ENCODE results near the gene NINJ2. TPM values are rescaled to one million over a fixed set of nuclear protein-coding genes. Genes with fewer than 3 reads are reported as not detected.

NINJ2 gene
- total RNA-seq, 2 donors from 2014 or later, result 3.0 to 8.1 TPM

DNA sequence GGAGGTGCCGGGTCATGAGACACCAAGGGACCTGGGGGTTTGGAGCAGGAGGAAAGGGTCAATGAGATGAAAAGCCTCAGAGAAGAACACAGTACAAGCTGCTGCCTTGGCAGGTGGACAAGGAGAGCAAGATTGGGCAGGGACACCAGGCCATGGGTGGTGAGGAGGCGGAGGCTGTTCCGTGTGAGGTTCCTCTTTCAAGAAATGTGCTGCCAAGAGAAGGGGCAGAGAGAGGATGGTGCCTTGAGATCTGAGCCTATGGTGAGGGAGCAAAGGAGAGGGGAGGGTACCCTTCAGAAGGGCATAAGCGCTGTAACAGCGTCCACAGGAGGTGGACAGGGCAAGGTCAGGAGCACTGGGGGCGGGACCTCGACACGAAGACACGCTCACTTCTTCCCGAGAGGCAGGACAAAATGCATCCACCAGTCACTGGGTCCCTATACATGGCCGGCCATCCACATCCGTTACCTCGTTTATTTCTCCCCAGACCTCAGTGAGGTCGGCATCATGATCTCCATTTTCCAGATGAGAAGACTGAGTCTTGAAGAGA is 103.3 kb downstream of the NINJ2 start:
- Mint-ChIP-seq H3K4me3 (no peak overlapping the region), H3K27me3 (ENCODE audit: low read depth) (no peaks in the 10 kb centered on the region), H3K4me1 (ENCODE audit: low read depth) (peaks cover 36% of the 10 kb centered on the region), H3K9me3 (no peaks in the 10 kb centered on the region), H3K27ac (no peak overlapping the region), H3K36me3 (ENCODE audit: insufficient read depth in 2 of 2) (no peaks in the 10 kb centered on the region)
- DNase-seq (no peak), ATAC-seq (replicated peaks in 1 of 2) (no peak)

DNA sequence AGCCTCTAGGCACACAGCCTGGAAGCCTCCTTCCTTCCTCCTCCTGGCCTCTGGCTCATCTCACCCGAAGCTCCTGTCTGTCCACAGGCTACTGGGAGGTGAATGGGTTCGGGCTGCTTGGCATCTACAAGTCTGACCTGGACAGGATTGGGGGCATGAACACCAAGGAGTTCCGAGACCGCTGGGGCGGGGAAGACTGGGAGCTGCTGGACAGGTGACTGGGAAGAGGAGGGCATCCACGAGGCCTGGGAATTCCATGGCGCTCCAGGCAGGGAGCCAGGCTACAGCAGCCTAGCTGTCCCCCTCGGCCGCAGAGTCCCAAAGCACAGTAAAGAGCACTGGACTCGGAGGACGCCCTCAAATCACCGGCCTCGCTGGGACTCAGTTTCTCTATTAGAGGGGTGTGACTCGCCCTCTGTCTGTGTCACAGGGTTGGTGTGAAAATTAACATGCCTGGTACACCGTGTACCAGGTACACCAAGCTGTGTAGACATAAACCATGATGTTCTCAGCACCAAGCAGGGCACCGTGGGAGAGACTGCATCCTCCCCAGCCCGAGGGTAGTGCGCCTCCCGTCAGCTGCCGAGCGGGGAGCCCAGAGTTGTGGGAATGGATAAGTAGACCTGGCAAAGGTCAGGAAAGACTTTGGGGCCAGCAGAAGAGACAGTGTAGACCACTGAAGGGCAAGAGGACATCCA is 103.9 kb downstream of the NINJ2 start:
- peaks cover 30% of the 10 kb centered on the region for H3K4me1 Mint-ChIP-seq (ENCODE audit: low read depth)
- H3K9me3 Mint-ChIP-seq, result no peaks in the 10 kb centered on the region
- H3K27me3 Mint-ChIP-seq (ENCODE audit: low read depth), result no peaks in the 10 kb centered on the region
- no peaks in the 10 kb centered on the region for H3K36me3 Mint-ChIP-seq (ENCODE audit: insufficient read depth in 2 of 2)
- H3K27ac Mint-ChIP-seq, result no peak overlapping the region
- H3K4me3 Mint-ChIP-seq, result no peak overlapping the region
- ATAC-seq (replicated peaks in 1 of 2), result no peak
- no peak for DNase-seq

DNA sequence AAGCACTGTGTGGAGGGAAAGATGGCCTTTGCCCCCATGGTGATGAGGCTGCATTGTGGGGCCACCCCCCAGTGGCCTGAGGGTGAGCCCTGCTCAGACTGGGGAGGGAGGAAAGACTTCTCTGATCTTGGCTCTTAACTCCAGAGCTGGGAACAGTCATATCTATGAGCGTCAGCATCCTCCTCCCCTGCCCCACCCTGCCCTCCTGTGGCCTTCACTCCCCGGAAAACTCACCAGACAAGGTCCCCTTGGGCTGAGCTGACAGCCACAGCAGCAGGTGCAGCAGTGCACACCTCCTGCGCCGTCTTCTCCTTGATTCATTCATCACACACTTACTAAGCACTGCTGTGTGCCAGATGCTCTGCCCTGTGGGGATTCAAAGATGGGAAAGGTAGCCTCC is 104.7 kb downstream of the NINJ2 start:
- Mint-ChIP-seq H3K27ac (no peak overlapping the region), H3K27me3 (ENCODE audit: low read depth) (no peaks in the 10 kb centered on the region), H3K4me1 (ENCODE audit: low read depth) (peaks cover 28% of the 10 kb centered on the region), H3K4me3 (no peak overlapping the region), H3K36me3 (ENCODE audit: insufficient read depth in 2 of 2) (no peaks in the 10 kb centered on the region), H3K9me3 (no peaks in the 10 kb centered on the region)
- no peak for ATAC-seq (replicated peaks in 1 of 2)
- no peak for DNase-seq

DNA sequence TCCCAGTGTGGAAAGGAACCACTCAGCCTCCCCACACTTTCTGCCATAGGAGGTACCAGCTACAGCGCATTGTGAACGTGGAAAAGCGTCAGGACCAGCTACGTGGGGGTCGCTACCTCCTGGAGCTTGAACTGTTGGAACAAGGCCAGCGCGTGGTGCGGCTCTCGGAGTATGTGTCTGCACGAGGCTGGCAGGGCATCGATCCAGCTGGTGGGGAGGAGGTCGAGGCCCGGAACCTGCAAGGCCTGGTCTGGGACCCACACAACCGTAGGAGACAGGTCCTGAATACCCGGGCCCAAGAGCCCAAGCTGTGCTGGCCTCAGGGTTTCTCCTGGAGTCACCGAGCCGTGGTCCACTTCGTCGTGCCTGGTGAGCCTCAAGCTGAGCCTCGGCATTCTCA is 106.7 kb downstream of the NINJ2 start:
- Mint-ChIP-seq H3K4me3 (no peak overlapping the region), H3K4me1 (ENCODE audit: low read depth) (peaks cover 30% of the 10 kb centered on the region), H3K27me3 (ENCODE audit: low read depth) (no peaks in the 10 kb centered on the region), H3K9me3 (no peaks in the 10 kb centered on the region), H3K36me3 (ENCODE audit: insufficient read depth in 2 of 2) (no peaks in the 10 kb centered on the region), H3K27ac (no peak overlapping the region)
- DNase-seq (no peak), ATAC-seq (replicated peaks in 1 of 2) (no peak)

DNA sequence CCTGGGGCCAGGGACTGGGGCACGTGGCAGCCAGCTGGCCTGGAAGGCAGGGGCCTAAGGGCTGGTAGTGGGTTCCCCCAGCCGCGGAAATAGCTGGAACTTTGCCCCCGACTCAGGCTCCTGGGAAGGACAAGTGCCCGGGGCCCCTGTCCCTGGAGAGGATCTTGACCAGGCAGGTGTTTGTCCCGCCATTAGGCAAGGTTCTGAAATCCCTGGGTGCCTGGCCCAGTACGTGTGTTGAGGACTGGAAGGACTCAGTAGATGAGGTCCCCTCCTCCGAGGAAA is 109.3 kb downstream of the NINJ2 start:
- Mint-ChIP-seq H3K27ac (peak overlapping the region; percentile 81), H3K4me1 (ENCODE audit: low read depth) (peaks cover 31% of the 10 kb centered on the region), H3K4me3 (peak overlapping the region in 1 of 2 donors; percentile 87), H3K9me3 (no peaks in the 10 kb centered on the region), H3K36me3 (ENCODE audit: insufficient read depth in 2 of 2) (no peaks in the 10 kb centered on the region), H3K27me3 (ENCODE audit: low read depth) (no peaks in the 10 kb centered on the region)
- DNase-seq (no peak), ATAC-seq (replicated peaks in 1 of 2) (no peak)

DNA sequence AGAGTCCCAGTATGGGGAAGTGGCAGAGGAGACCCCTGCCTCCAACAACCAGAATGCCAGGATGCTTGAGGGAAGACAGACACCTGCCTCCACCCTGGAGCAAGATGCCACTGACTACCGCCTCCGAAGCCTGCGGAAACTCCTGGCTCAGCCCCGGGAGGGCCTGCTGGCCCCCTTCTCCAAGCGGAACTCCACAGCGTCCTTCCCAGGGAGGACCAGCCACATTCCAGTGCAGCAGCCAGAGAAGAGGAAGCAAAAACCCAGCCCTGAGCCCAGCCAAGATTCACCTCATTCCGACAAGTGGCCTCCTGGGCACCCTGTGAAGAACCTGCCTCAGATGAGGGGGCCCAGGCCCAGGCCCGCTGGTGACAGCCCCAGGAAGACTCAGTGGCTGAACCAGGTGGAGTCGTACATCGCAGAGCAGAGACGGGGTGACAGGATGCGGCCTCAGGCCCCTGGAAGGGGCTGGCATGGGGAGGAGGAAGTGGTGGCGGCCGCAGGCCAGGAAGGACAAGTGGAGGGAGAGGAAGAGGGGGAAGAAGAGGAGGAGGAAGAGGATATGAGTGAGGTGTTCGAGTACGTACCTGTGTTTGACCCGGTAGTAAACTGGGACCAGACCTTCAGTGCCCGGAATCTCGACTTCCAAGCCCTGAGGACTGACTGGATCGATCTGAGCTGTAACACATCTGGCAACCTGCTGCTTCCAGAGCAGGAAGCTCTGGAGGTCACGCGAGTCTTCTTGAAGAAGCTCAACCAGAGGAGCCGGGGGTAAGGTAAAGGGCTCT is 109.8 kb downstream of the NINJ2 start:
- ATAC-seq (replicated peaks in 1 of 2) (peak; percentile 35 to 87), DNase-seq (peak in 1 of 2 donors; percentile 66)
- Mint-ChIP-seq H3K4me1 (ENCODE audit: low read depth) (peaks cover 31% of the 10 kb centered on the region), H3K9me3 (no peaks in the 10 kb centered on the region), H3K27me3 (ENCODE audit: low read depth) (no peaks in the 10 kb centered on the region), H3K4me3 (peak overlapping the region; percentile 29 to 87), H3K36me3 (ENCODE audit: insufficient read depth in 2 of 2) (no peaks in the 10 kb centered on the region), H3K27ac (peak overlapping the region; percentile 81)

DNA sequence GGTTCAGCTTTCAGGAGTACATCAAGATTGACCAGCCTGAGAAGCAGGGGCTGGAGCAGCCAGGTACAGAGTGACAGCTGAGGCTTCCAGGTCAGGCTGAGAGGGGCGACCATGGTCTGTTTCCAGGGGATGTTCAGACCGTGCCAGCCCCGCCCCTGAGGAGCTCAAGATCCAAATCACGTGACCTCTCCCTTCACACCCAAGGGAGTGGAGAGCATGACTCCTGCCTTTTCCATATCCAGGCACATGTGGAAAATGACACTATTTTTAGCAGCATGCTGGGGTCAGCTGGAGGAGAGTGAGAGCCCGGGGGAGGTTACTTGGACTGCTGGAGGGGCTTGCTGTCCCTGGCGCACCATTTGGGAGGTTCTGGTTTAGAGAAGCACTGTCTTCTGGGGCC is 110.8 kb downstream of the NINJ2 start:
- H3K27ac Mint-ChIP-seq, result no peak overlapping the region
- no peak for ATAC-seq (replicated peaks in 1 of 2)
- H3K9me3 Mint-ChIP-seq, result no peaks in the 10 kb centered on the region
- H3K4me1 Mint-ChIP-seq (ENCODE audit: low read depth), result peaks cover 31% of the 10 kb centered on the region
- peak overlapping the region in 1 of 2 donors; percentile 4 for H3K4me3 Mint-ChIP-seq
- H3K27me3 Mint-ChIP-seq (ENCODE audit: low read depth), result no peaks in the 10 kb centered on the region
- H3K36me3 Mint-ChIP-seq (ENCODE audit: insufficient read depth in 2 of 2), result no peaks in the 10 kb centered on the region
- no peak for DNase-seq

DNA sequence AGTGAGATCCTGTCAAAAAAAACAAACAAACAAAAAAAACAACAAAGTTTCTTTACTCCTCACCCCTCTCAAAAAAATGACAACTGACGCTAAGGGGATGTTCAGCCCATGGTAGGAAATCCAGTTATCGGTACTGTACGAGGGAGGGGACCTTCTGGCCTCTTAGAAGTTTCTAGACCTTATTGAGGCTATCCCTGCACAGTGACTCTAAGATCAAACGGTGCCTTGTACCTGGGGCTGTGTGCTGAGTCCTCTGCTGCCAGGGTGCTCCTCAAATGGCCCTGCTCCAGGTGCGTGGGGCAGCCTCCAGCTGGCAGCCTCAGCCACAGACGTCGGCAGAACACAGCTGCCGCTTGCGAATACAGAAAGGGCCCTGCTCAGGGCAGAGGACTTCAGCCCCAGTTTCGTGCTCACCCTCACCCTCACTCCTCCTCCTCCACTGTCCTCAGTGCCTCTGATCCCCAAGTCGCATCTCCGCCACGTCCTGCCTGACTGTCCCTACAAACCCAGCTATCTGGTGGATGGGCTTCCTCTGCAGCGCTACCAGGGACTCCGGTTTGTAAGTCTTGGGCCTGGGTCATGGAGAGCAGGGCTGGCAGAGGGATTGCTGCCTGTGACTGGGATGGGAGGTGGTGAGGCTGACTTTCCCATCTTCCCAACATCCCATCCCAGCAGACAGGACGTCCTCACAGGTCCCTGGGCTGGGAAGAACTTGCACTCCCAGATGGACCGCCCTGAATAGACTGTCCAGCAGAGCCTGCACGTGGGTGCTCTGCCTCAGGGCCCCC is 112.6 kb downstream of the NINJ2 start:
- Mint-ChIP-seq H3K27ac (no peak overlapping the region), H3K27me3 (ENCODE audit: low read depth) (peaks cover 7% of the 10 kb centered on the region), H3K9me3 (no peaks in the 10 kb centered on the region), H3K4me3 (no peak overlapping the region), H3K36me3 (ENCODE audit: insufficient read depth in 2 of 2) (no peaks in the 10 kb centered on the region), H3K4me1 (ENCODE audit: low read depth) (peaks cover 31% of the 10 kb centered on the region)
- ATAC-seq (replicated peaks in 1 of 2) (no peak), DNase-seq (no peak)

DNA sequence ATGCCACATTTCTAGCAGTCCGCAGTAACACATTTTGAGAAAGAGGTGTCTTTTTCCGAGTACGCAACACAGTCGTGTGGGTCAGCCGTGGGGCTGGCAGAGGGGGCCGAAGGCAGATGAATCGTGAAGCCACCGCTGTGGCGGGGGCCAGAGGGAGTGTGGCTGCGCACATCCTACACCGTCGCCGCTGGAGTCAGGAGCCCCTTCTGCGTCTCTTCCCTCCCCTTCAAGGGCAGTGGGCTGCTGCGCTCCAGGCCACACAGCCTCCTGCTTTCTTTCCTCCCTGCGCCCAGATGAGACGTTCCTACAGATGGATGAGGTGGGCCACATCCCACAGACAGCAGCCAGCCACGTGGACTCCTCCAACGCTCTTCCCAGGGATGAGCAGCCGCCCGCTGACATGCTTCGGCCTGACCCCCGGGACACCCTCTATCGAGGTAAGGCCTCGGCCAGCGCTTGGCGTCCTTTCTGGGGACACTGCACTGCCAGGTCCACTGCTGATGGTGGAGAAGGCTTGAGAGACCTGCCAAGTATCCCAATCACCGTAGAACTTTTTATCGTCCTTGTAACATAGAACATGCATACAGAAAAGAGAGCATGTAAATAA is 113.7 kb downstream of the NINJ2 start:
- Mint-ChIP-seq H3K4me1 (ENCODE audit: low read depth) (peaks cover 38% of the 10 kb centered on the region), H3K4me3 (no peak overlapping the region), H3K27me3 (ENCODE audit: low read depth) (peaks cover 15% of the 10 kb centered on the region), H3K27ac (no peak overlapping the region), H3K36me3 (ENCODE audit: insufficient read depth in 2 of 2) (no peaks in the 10 kb centered on the region), H3K9me3 (no peaks in the 10 kb centered on the region)
- DNase-seq (no peak), ATAC-seq (replicated peaks in 1 of 2) (no peak)

DNA sequence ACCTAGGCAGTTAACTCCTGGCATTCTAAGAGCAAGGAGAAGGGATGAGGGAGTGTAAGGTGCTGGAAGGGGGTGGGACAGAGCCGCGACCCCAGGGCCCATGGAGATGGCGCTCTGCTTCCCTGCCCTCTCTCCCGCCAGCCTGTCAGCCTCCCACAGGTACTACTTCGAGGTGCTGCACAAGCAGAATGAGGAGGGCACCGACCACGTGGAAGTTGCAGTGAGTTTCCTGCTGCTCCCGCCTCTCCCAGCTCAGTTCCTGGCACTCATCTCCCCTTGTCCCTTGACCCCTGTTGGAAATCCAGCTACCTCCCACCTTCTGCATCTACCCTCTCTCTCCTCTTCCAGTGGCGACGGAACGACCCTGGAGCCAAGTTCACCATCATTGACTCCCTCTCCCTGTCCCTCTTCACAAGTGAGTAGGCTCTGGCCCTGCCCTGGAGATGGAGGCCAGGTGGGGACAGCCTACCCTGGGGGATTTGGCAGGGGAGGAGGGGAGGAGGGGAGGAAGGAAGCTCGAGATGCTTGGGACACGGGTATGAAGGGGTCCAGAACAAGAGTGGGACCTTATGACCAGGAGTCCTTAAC is 115.3 kb downstream of the NINJ2 start:
- DNase-seq (no peak), ATAC-seq (replicated peaks in 1 of 2) (no peak)
- no peaks in the 10 kb centered on the region for H3K36me3 Mint-ChIP-seq (ENCODE audit: insufficient read depth in 2 of 2)
- H3K4me1 Mint-ChIP-seq (ENCODE audit: low read depth), result peaks cover 28% of the 10 kb centered on the region
- H3K9me3 Mint-ChIP-seq, result no peaks in the 10 kb centered on the region
- H3K27me3 Mint-ChIP-seq (ENCODE audit: low read depth), result peaks cover 21% of the 10 kb centered on the region
- H3K27ac Mint-ChIP-seq, result no peak overlapping the region
- no peak overlapping the region for H3K4me3 Mint-ChIP-seq

DNA sequence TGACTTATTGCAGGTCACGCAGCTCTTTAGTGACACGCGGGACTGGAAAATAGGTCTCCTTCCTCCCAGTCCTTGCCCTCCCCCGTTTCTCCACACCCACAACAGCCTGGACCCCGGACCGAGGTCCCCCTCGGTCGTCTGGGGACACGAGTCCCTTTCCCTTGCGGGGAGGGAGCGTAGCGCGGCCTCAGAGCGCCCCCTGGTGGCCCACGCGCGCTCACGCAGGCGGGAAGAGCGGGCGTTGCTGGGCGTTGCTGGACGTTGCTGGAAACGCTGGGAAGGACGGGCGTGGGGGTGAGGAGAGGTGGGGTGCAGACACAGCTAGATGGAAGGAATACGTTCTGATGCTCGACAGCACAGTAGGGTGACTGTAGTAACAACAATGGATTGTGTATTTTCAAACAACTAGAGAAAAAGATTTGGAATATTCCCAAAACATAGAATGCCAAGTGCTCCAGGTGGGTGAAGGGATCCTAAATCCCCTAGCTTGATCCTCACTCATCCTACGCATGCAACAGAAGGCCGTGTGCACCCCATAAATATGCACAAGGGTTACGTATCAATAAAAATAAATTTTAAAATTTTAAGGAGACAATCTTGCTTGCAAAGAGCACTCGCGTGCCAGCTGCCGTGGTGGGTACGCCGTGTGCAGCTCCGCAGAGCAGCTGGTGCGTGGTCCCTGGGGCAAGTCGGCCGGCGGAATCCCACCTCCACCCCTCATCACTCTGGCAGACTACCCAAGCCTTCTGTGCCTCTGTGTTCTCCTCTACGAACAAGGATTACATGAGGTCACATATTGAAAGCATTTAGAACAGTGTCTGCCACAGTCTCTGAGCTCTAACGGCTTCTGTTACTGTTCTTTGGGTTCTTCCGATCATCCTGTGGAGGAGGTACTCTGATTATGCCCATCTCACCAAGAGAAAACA is 116.1 kb downstream of the NINJ2 start:
- ATAC-seq (replicated peaks in 1 of 2), result peak; percentile 85 to 90
- no peaks in the 10 kb centered on the region for H3K9me3 Mint-ChIP-seq

More for the DNA sequence above, 116.1 kb downstream of the NINJ2 start:
- peak; percentile 73 to 87 for DNase-seq
- H3K4me3 Mint-ChIP-seq, result peak overlapping the region; percentile 6 to 32
- peaks cover 20% of the 10 kb centered on the region for H3K4me1 Mint-ChIP-seq (ENCODE audit: low read depth)
- peaks cover 21% of the 10 kb centered on the region for H3K27me3 Mint-ChIP-seq (ENCODE audit: low read depth)
- no peak overlapping the region for H3K27ac Mint-ChIP-seq
- no peaks in the 10 kb centered on the region for H3K36me3 Mint-ChIP-seq (ENCODE audit: insufficient read depth in 2 of 2)
